IMR-90 (cell line): Measurements from ENCODE around the gene L1TD1. TPM values are rescaled to one million over a fixed set of nuclear protein-coding genes. Genes with fewer than 3 reads are reported as not detected.
"Not testable (repeated sequence)": the region's sequence is repeated elsewhere in the genome, so short reads cannot be mapped to it uniquely, and the experiment has no call there.

ENCODE experiments used
- ATAC-seq: fragments of 200-7000 bp; cut with Tn5 transposase; 2 replicates; pipeline ENCODE4 v1.9.1; 2020; ENCODE audit warnings: low read depth, mild to moderate bottlenecking, moderate library complexity
- BruUV-seq: library from RNA; stranded (reverse); fragments of 400-500 nt; replicated peaks from 2 replicates; lab custom pipeline; 2021; lab: Mats Ljungman, UMichigan
- CTCF ChIA-PET: fragments of 300-600 bp; formaldehyde crosslinking; extraction: SDS; loops from one replicate; lab custom pipeline; 2021; ENCODE audit warnings: antibody characterized with exemption; lab: Yijun Ruan, JAX
- POLR2A ChIA-PET: fragments of 300-600 bp; sonication (Branson Sonifier 250); formaldehyde crosslinking; loops from one replicate; lab custom pipeline; 2022; ENCODE audit warnings: antibody characterized with exemption; ENCODE audit not compliant: unreplicated experiment; lab: Charles Lee
- DNase-seq: peaks from one replicate; pipeline ENCODE4 v3.0.0; 2013
- H2AFZ ChIP-seq: replicated peaks from 2 replicates; pipeline ENCODE3; 2013; ENCODE audit warnings: low read length, mild to moderate bottlenecking; ENCODE audit not compliant: poor library complexity
- H2AK5ac ChIP-seq: 2 replicates; pipeline ENCODE4 v1.6.1; 2013; ENCODE audit warnings: low read depth, low read length, inconsistent platforms
- H2AK9ac ChIP-seq: replicated peaks from 2 replicates; pipeline ENCODE3; 2013; ENCODE audit warnings: mild to moderate bottlenecking, low read depth, low read length, moderate library complexity; ENCODE audit not compliant: poor library complexity
- H2BK120ac ChIP-seq: 2 replicates; pipeline ENCODE4 v1.6.1; 2013; ENCODE audit warnings: low read depth, low read length, inconsistent platforms
- H2BK15ac ChIP-seq: 3 replicates; pipeline ENCODE4 v1.6.1; 2013; ENCODE audit warnings: low read depth, low read length, inconsistent platforms
- H2BK20ac ChIP-seq: 2 replicates; pipeline ENCODE4 v1.6.1; 2013; ENCODE audit warnings: low read depth, mild to moderate bottlenecking, inconsistent platforms, low read length, moderate library complexity
- H2BK5ac ChIP-seq: 2 replicates; pipeline ENCODE4 v1.6.1; 2013; ENCODE audit warnings: mild to moderate bottlenecking, low read depth, low read length, inconsistent platforms; ENCODE audit not compliant: poor library complexity, severe bottlenecking
- H3K14ac ChIP-seq: replicated peaks from 2 replicates; pipeline ENCODE4 v1.6.1; 2013; ENCODE audit warnings: low read depth, low read length, inconsistent platforms
- H3K18ac ChIP-seq: 2 replicates; pipeline ENCODE4 v1.6.1; 2013; ENCODE audit warnings: low read depth, low read length, control low read depth
- H3K23ac ChIP-seq: 2 replicates; pipeline ENCODE4 v1.6.1; 2013; ENCODE audit warnings: low read depth, low read length, inconsistent platforms
- H3K27ac ChIP-seq: 2 replicates; pipeline ENCODE4 v1.5.1; 2013; ENCODE audit warnings: mild to moderate bottlenecking, control low read depth, low read length; ENCODE audit not compliant: insufficient read depth
- H3K27me3 ChIP-seq: 2 replicates; pipeline ENCODE4 v1.6.1; 2013; ENCODE audit warnings: low read length; ENCODE audit not compliant: control insufficient read depth, insufficient read depth
- H3K36me3 ChIP-seq: 2 replicates; pipeline ENCODE4 v1.6.1; 2013; ENCODE audit warnings: low read length, mixed read lengths; ENCODE audit not compliant: control insufficient read depth, insufficient read depth
- H3K4ac ChIP-seq: 2 replicates; pipeline ENCODE4 v1.6.1; 2013; ENCODE audit warnings: low read depth, low read length, inconsistent platforms
- H3K4me1 ChIP-seq: 2 replicates; pipeline ENCODE4 v1.6.1; 2013; ENCODE audit warnings: low read length, mixed read lengths; ENCODE audit not compliant: control insufficient read depth, insufficient read depth
- H3K4me2 ChIP-seq: 2 replicates; pipeline ENCODE4 v1.6.1; 2013; ENCODE audit warnings: low read depth, mild to moderate bottlenecking, control low read depth, low read length, moderate library complexity
- H3K4me3 ChIP-seq: 2 replicates; pipeline ENCODE4 v1.5.1; 2013; ENCODE audit warnings: low read depth, mild to moderate bottlenecking, control low read depth, low read length, moderate library complexity; ENCODE audit not compliant: insufficient read depth
- H3K56ac ChIP-seq: 2 replicates; pipeline ENCODE4 v1.6.1; 2013; ENCODE audit warnings: low read length, inconsistent platforms; ENCODE audit not compliant: insufficient read depth; ENCODE audit errors: extremely low read depth
- H3K79me1 ChIP-seq, 2 experiments: 2 replicates each; pipeline ENCODE4 v1.6.1; 2013; ENCODE audit warnings: low read length in 2 of 2, inconsistent platforms in 1 of 2, low read depth in 1 of 2
- H3K9ac ChIP-seq: 2 replicates; pipeline ENCODE4 v1.6.1; 2013; ENCODE audit warnings: low read depth, low read length, control low read depth
- H3K9me1 ChIP-seq: 2 replicates; pipeline ENCODE4 v1.6.1; 2013; ENCODE audit warnings: low read length, inconsistent platforms; ENCODE audit not compliant: insufficient read depth
- H3K9me3 ChIP-seq: 2 replicates; pipeline ENCODE4 v1.6.1; 2013; ENCODE audit warnings: low read length; ENCODE audit not compliant: control insufficient read depth, insufficient read depth
- H4K20me1 ChIP-seq: 2 replicates; pipeline ENCODE4 v1.6.1; 2013; ENCODE audit warnings: low read length, inconsistent platforms; ENCODE audit not compliant: insufficient read depth
- H4K5ac ChIP-seq: 2 replicates; pipeline ENCODE4 v1.6.1; 2013; ENCODE audit warnings: mild to moderate bottlenecking, low read depth, low read length, control low read depth
- H4K8ac ChIP-seq, 2 experiments: 2 replicates each; pipeline ENCODE4 v1.6.1; 2013; ENCODE audit warnings: low read depth in 2 of 2, low read length in 2 of 2, control low read depth in 1 of 2, inconsistent platforms in 1 of 2
- H4K91ac ChIP-seq: 2 replicates; pipeline ENCODE4 v1.6.1; 2013; ENCODE audit warnings: low read depth, low read length, inconsistent platforms; ENCODE audit not compliant: insufficient read depth
- WGBS, 2 experiments: methylation state at CpG; one replicate each; pipeline versions ENCODE4 v1.1.5 to v1.1.7; 2013; ENCODE audit warnings: missing lambda C conversion rate in 2 of 2; ENCODE audit not compliant: insufficient read length in 1 of 2; ENCODE audit errors: extremely low coverage in 2 of 2; 5-methylcytosine and 5-hydroxymethylcytosine counted together
- dilution Hi-C: fragments of 300-500 bp; cut with HindIII; formaldehyde crosslinking; loops from one replicate; pipeline ENCODE4 v1.14.3; 2018; ENCODE audit warnings: low sequenced_read_pairs; ENCODE audit not compliant: unreplicated experiment
- in situ Hi-C: fragments of 300-500 bp; cut with MboI; formaldehyde crosslinking; loops from 3 replicates; pipeline ENCODE4 v1.14.3; 2019; ENCODE audit warnings: low sequenced_read_pairs, inconsistent platforms, mixed read lengths
- intact Hi-C: fragments of 100-400 bp; cut with micrococcal nuclease; formaldehyde crosslinking; loops from 2 replicates; pipeline ENCODE4 v1.10.0; 2022
- polyA plus RNA-seq, 3 experiments: library from polyadenylated mRNA; depleted of rRNA; stranded (reverse); fragments of >200 nt; gene quantifications; 2 replicates each; pipeline ENCODE4 v1.2.3, GENCODE V29; 2012; ENCODE audit warnings: low replicate concordance in 1 of 3
- total RNA-seq: library from RNA; depleted of rRNA; stranded (reverse); fragments of >200 nt; gene quantifications from 2 replicates; pipeline ENCODE4 v1.2.3, GENCODE V29; 2012

L1TD1 gene
- total and polyA plus RNA-seq, 2 of the 4 experiments (the other 2 are of a cell fraction), result not detected

GRCh38 chr1:62244380-62244779 lies 49.7 kb downstream of the L1TD1 start:
- H3K14ac ChIP-seq, H2BK20ac ChIP-seq, H3K4me2 ChIP-seq, H3K9ac ChIP-seq, H3K56ac ChIP-seq, intact Hi-C loops, in situ Hi-C loops, BruUV-seq, H3K36me3 ChIP-seq, H3K18ac ChIP-seq, H3K27me3 ChIP-seq, DNase-seq, H3K4me3 ChIP-seq, H2BK15ac ChIP-seq, H2AK5ac ChIP-seq, H2BK120ac ChIP-seq, H3K4me1 ChIP-seq, H4K8ac ChIP-seq, POLR2A ChIA-PET, dilution Hi-C loops, H3K9me1 ChIP-seq, H3K9me3 ChIP-seq, H3K27ac ChIP-seq, H2AK9ac ChIP-seq, H2AFZ ChIP-seq, H4K91ac ChIP-seq, H3K4ac ChIP-seq, ATAC-seq, H4K5ac ChIP-seq, H3K23ac ChIP-seq, H4K20me1 ChIP-seq, H2BK5ac ChIP-seq, H3K79me1 ChIP-seq: not testable (repeated sequence)
- 60% methylated on average over 1 of the region's 3 CpGs; no CpG with 5 or more reads in 1 of the 2 experiments for WGBS, 2 experiments
- CTCF ChIA-PET, result interaction anchor here (0.5 to 0.6 kb wide), 3 partner anchors 42 to 997 kb away, joined by 3 read pairs; no protein-coding TSS in a partner anchor
